OCI-LY1 (cell line): ENCODE measurements around the gene SLC47A1.

Source experiments
- CTCF ChIP-seq: fragments of 200-600 bp; sonication (generic), shearing (Covaris generic); IDR thresholded peaks from 2 replicates; pipeline ENCODE4 v1.5.1; 2017; ENCODE audit warnings: mild to moderate bottlenecking, antibody characterized with exemption, low read length, moderate library complexity, mixed read lengths
- EZH2 ChIP-seq: fragments of 200-600 bp; sonication (generic), shearing (Covaris generic); IDR thresholded peaks from 2 replicates; pipeline ENCODE4 v1.8.0; 2017; ENCODE audit warnings: borderline replicate concordance, mixed run types, mild to moderate bottlenecking, antibody characterized with exemption, low read length, moderate library complexity, mixed read lengths

DNA sequence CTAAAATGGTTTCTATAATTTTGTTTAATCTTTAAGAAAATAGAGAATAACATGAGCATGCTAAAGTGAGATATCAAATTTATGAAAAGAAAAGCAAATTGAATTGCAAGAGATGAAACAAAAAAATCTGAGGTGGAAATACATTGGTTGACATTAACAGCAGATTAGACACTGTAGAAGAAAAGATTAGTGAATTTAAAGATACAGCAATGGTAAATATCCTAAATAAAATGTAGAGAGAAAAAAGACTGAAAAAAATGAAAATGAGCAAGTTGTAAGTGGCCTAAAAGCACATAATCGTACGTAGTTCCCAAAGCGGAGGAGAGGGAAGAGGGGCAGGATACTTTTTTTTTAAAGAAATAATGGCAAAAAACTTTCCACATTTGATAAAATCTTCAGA is 84.4 kb downstream of the SLC47A1 start:
- TF ChIP-seq CTCF (no peak), EZH2 (no peak)
